Measurements from ENCODE around the gene COMMD2.

DNA sequence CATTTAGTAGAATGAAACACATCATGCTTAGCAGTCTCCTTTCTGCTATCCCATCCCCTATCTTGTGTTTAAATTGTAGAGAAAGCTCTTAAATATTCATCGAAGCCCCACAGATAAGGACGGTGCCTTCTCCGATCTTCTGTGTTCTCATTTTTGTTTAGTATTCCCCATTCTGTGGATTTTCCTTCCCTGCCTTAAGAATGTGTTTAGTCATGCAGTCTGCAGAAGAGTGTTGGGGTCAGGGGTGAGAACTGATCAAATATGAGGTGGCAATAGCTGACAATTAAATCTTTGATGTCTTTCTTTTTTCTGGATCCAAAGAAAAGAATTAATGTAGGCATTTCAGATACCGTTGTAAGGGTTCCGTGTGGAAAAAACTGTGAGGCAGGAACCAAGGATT is 49.4 kb upstream of the COMMD2 start:
- TF ChIP-seq POLR2AphosphoS5 (IDR thresholded peaks at IDR 0.05; ENCODE audit: low read depth, low read length) (no peak), CTCF (IDR thresholded peaks at IDR 0.05) (no peak), GABPA (IDR thresholded peaks at IDR 0.05; ENCODE audit: low read depth) (no peak), TAF1 (IDR thresholded peaks at IDR 0.05; ENCODE audit: borderline replicate concordance, low read depth, low read length) (no peak), EZH2phosphoT487 (IDR thresholded peaks at IDR 0.05; ENCODE audit: borderline replicate concordance, low read depth) (no peak), SMC3 (IDR thresholded peaks at IDR 0.05; ENCODE audit: low read depth, low read length) (no peak)

Data from SK-N-SH (cell line).